Coronary artery (tissue), 2 donors: ENCODE results near the gene SERINC4.

ENCODE experiments used
- DNase-seq: peaks from one replicate; pipeline ENCODE4 v3.0.0-alpha.2; 2017; ENCODE audit warnings: low spot score
- H3K27ac ChIP-seq, 2 donors: fragments of 200-600 bp; sonication (generic); one replicate each; pipeline ENCODE4 v1.5.1; 2016 to 2019
- H3K4me3 ChIP-seq: fragments of 200-600 bp; sonication (generic); 2 replicates; pipeline ENCODE4 v1.5.1; 2016; ENCODE audit warnings: mild to moderate bottlenecking, moderate library complexity
- TF ChIP-seq, protein P1 (sequence below): fragments of 200-600 bp; sonication (generic); IDR thresholded peaks from one replicate; pipeline ENCODE4 v1.5.1; 2019; ENCODE audit warnings: antibody characterized with exemption

The SERINC4 gene

DNA sequence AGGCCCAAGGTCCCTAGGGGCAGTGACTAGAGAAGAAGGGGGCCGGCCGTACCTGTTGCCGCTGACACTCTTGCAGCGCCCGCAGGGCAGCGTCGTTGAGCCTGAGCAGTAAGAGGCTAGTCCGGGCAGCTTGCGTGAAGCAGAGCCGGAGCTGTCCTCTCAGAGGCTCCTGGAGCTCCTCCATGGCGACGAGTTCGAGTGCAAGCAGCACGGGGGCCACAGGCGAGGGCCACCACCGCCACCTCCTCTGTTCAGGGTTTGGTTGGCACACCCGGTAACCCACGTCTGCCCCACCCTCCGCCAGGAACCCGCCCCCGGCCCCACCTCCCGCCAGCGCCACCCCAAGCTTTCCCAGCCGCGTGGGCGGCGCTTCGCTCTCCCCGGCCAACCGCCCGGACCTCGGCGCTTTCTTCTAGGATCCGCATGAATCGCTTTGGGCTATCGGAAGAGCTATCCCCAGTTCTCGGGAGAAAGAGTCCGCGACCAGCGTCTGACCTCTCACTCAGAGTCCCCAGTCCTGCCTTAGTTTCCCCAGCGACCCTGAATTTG lies 23.2 kb downstream of the SERINC4 start, which contains the start of gene ELL3:
TSS of gene ELL3 (minus strand) at position 249 of the 549 bp plus-strand sequence. CDS start at position 184, 65 bp downstream.
- peak within 1 kb of the TSS; percentile 72 for H3K4me3 ChIP-seq
- TF ChIP-seq, protein P1, sequence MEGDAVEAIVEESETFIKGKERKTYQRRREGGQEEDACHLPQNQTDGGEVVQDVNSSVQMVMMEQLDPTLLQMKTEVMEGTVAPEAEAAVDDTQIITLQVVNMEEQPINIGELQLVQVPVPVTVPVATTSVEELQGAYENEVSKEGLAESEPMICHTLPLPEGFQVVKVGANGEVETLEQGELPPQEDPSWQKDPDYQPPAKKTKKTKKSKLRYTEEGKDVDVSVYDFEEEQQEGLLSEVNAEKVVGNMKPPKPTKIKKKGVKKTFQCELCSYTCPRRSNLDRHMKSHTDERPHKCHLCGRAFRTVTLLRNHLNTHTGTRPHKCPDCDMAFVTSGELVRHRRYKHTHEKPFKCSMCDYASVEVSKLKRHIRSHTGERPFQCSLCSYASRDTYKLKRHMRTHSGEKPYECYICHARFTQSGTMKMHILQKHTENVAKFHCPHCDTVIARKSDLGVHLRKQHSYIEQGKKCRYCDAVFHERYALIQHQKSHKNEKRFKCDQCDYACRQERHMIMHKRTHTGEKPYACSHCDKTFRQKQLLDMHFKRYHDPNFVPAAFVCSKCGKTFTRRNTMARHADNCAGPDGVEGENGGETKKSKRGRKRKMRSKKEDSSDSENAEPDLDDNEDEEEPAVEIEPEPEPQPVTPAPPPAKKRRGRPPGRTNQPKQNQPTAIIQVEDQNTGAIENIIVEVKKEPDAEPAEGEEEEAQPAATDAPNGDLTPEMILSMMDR: no peak
- peak within 1 kb of the TSS; percentile 90 to 94 for H3K27ac ChIP-seq
- DNase-seq: peak; percentile 88

- H3K4me3 ChIP-seq: peak overlapping the region; percentile 72
- DNase-seq: no peak
- TF ChIP-seq, protein P1: no peak
- peak overlapping the region; percentile 90 to 94 for H3K27ac ChIP-seq
Observed at GRCh38 chr15:43776101-43776717, 23.8 kb downstream of the SERINC4 start.

- H3K4me3 ChIP-seq: no peak overlapping the region
- H3K27ac ChIP-seq: peak overlapping the region; percentile 90 to 94
- DNase-seq: no peak
- TF ChIP-seq, protein P1: no peak
Observed at GRCh38 chr15:43775411-43775965, 24.5 kb downstream of the SERINC4 start.

- TF ChIP-seq, protein P1: no peak
- Histone ChIP-seq H3K27ac (no peak overlapping the region), H3K4me3 (no peak overlapping the region)
- DNase-seq: no peak
Observed at GRCh38 chr15:43774062-43774461, 26.0 kb downstream of the SERINC4 start.

DNA sequence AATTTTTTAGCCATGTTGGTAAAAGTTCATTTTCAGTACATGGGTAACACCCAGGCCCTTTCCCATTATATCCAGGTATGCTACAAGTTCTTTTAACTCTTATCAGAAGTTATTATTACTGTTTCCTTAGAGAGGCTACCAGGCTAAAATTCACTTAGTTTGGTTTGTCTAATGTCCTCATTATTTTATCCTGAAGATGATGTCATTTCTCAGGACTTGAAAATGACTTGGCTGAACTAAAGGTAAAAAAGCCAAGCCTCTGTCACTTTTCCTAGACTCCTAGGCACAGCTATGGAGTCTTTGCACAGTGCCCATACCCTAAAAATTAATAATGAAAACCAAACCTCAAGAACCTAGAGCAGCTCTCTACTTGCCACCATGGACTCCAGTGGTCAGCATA lies 27.4 kb downstream of the SERINC4 start:
- no peak overlapping the region for H3K27ac ChIP-seq
- H3K4me3 ChIP-seq: no peak overlapping the region
- TF ChIP-seq, protein P1: no peak
- DNase-seq: no peak

- no peak for DNase-seq
- H3K27ac ChIP-seq: no peak overlapping the region
- TF ChIP-seq, protein P1: no peak
- no peak overlapping the region for H3K4me3 ChIP-seq
Observed at GRCh38 chr15:43771816-43772215, 28.2 kb downstream of the SERINC4 start.
